Mesodermal cell (in vitro differentiated cells): Measurements from ENCODE around the gene PCID2.

ENCODE experiments used
- H3K27ac ChIP-seq: 2 replicates; pipeline ENCODE4 v1.7.0; 2013; ENCODE audit warnings: mild to moderate bottlenecking, low read depth, low read length, moderate library complexity; ENCODE audit not compliant: severe bottlenecking
- H3K36me3 ChIP-seq: 2 replicates; pipeline ENCODE4 v1.7.1; 2013; ENCODE audit warnings: mild to moderate bottlenecking, low read length, moderate library complexity; ENCODE audit not compliant: control insufficient read depth, insufficient read depth
- H3K4me1 ChIP-seq: one replicate; pipeline ENCODE4 v1.7.1; 2013; ENCODE audit warnings: mild to moderate bottlenecking, low read length; ENCODE audit not compliant: insufficient read depth, control insufficient read depth, poor library complexity, severe bottlenecking
- H3K4me3 ChIP-seq: 2 replicates; pipeline ENCODE4 v1.7.0; 2013; ENCODE audit warnings: low read length, control low read depth, mild to moderate bottlenecking; ENCODE audit not compliant: insufficient read depth, poor library complexity, severe bottlenecking; ENCODE audit errors: extremely low read depth
- H3K9me3 ChIP-seq: 2 replicates; pipeline ENCODE4 v1.7.1; 2013; ENCODE audit warnings: mild to moderate bottlenecking, low read length, moderate library complexity; ENCODE audit not compliant: control insufficient read depth
- whole genome bisulfite sequencing, 2 experiments: methylation state at CpG; one replicate each; pipeline ENCODE4 v1.1.5; 2013; ENCODE audit warnings: missing lambda C conversion rate in 2 of 2; ENCODE audit not compliant: insufficient coverage in 2 of 2; 5-methylcytosine and 5-hydroxymethylcytosine counted together

The PCID2 gene

GRCh38 chr13:113204378-113204734 lies 4.1 kb downstream of the PCID2 start:
- H3K4me1 ChIP-seq, result peaks cover 12% of the 10 kb centered on the region
- H3K27ac ChIP-seq, result peak overlapping the region; percentile 20
- H3K36me3 ChIP-seq, result peaks cover 39% of the 10 kb centered on the region
- H3K4me3 ChIP-seq, result no peak overlapping the region
- 95 to 100% methylated on average over 4 to 5 of the region's 5 CpGs for WGBS, 2 experiments
- H3K9me3 ChIP-seq, result no peaks in the 10 kb centered on the region

GRCh38 chr13:113203507-113204377 lies 4.7 kb downstream of the PCID2 start:
- 92 to 97% methylated on average over 11 to 12 of the region's 12 CpGs for WGBS, 2 experiments

GRCh38 chr13:113202912-113203311 lies 5.6 kb downstream of the PCID2 start:
- H3K27ac ChIP-seq, result no peak overlapping the region
- no peaks in the 10 kb centered on the region for H3K9me3 ChIP-seq
- no peak overlapping the region for H3K4me3 ChIP-seq
- peaks cover 12% of the 10 kb centered on the region for H3K4me1 ChIP-seq
- 100% methylated on average over 3 to 4 of the region's 4 CpGs for WGBS, 2 experiments
- H3K36me3 ChIP-seq, result peaks cover 46% of the 10 kb centered on the region

More at GRCh38 chr13:113203507-113204377, 4.7 kb downstream of the PCID2 start:
- Histone ChIP-seq H3K4me3 (no peak overlapping the region), H3K4me1 (peaks cover 12% of the 10 kb centered on the region), H3K9me3 (no peaks in the 10 kb centered on the region), H3K27ac (peak overlapping the region; percentile 20), H3K36me3 (peaks cover 44% of the 10 kb centered on the region)

- WGBS, 2 experiments, result 91% methylated on average over 1 of the region's 2 CpGs; no CpG with 5 or more reads in 1 of the 2 experiments
- no peaks in the 10 kb centered on the region for H3K9me3 ChIP-seq
- no peak overlapping the region for H3K27ac ChIP-seq
- peaks cover 8% of the 10 kb centered on the region for H3K4me1 ChIP-seq
- no peak overlapping the region for H3K4me3 ChIP-seq
- peaks cover 56% of the 10 kb centered on the region for H3K36me3 ChIP-seq
Observed at GRCh38 chr13:113201815-113202214, 6.7 kb downstream of the PCID2 start.

DNA sequence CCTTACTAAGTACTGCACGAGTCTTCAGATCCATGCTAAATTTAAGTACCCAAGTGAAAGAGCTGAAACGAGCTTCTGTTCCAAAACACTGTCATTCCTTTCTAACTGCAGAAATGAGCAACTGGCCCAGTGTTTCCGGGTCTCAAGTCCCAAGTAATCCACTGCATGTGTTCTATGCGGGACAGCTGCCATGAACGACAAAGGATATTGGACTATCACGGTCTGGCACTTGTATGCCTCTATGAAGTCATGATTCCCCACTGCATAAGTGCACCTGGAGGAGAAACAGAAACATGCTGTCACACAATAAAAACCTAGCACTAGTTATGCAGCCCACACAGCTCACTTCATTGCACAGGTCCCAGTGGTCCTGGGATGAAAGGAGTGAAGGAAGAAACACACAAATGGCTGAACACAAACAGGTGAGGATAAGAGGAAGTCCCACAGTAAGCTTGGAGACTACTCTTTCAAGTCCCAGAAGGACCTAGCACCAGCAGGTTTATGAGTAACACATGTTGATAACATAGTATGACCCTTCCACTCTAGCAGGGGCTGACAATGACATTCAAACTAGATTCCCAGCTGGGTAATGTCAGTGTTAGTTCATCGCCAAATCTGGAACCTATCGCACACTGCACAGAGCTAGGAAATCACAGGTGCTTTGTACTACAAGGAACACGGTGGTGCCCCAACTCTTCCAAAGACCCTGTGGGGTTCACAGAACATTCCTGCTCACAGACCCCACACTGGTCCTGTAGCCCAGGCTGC lies 11.3 kb downstream of the PCID2 start:
- Histone ChIP-seq H3K9me3 (no peaks in the 10 kb centered on the region), H3K4me3 (no peak overlapping the region), H3K4me1 (no peaks in the 10 kb centered on the region), H3K36me3 (peaks cover 78% of the 10 kb centered on the region), H3K27ac (no peak overlapping the region)
- 96% methylated on average over 9 of the region's 9 CpGs for WGBS, 2 experiments

- Histone ChIP-seq H3K4me3 (no peak overlapping the region), H3K27ac (no peak overlapping the region), H3K9me3 (no peaks in the 10 kb centered on the region), H3K4me1 (no peaks in the 10 kb centered on the region), H3K36me3 (peaks cover 89% of the 10 kb centered on the region)
- 100% methylated on average over 1 to 5 of the region's 6 CpGs for WGBS, 2 experiments
Observed at GRCh38 chr13:113195360-113195759, 13.1 kb downstream of the PCID2 start.

- 91 to 100% methylated on average over 1 of the region's 2 CpGs for WGBS, 2 experiments
- Histone ChIP-seq H3K36me3 (peaks cover 96% of the 10 kb centered on the region), H3K9me3 (peaks cover 6% of the 10 kb centered on the region)
Observed at GRCh38 chr13:113192902-113193301, 15.6 kb downstream of the PCID2 start.

DNA sequence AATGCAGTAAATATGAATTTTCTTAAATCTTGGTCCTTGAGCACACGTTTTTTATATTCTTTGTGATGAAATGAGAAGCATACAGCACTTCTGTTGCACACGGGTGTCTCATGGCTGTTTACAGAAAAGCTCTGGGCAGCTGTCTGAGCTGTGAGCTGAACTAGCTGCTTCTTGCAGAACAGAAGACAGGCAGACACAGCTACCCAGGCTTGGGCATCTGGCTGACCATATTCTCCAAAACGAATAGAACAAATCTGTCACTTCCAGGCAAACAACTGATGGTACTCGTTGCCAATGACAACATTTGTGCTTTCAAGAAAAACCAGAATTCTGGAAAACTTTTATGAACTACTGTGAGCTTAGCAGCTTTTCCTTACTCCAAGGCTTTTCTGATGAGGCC lies 16.2 kb downstream of the PCID2 start:
- Histone ChIP-seq H3K9me3 (peaks cover 6% of the 10 kb centered on the region), H3K27ac (no peak overlapping the region), H3K36me3 (peaks cover 92% of the 10 kb centered on the region), H3K4me3 (no peak overlapping the region), H3K4me1 (peaks cover 6% of the 10 kb centered on the region)
- WGBS, 2 experiments, result 95 to 100% methylated on average over 2 to 4 of the region's 4 CpGs

More at GRCh38 chr13:113192902-113193301, 15.6 kb downstream of the PCID2 start:
- Histone ChIP-seq H3K4me1 (peaks cover 3% of the 10 kb centered on the region), H3K4me3 (no peak overlapping the region), H3K27ac (no peak overlapping the region)

- H3K4me1 ChIP-seq, result peaks cover 24% of the 10 kb centered on the region
- H3K9me3 ChIP-seq, result peaks cover 6% of the 10 kb centered on the region
- no peak overlapping the region for H3K4me3 ChIP-seq
- WGBS, 2 experiments, result 97 to 100% methylated on average over 1 to 3 of the region's 4 CpGs
- no peak overlapping the region for H3K27ac ChIP-seq
- H3K36me3 ChIP-seq, result peaks cover 83% of the 10 kb centered on the region
Observed at GRCh38 chr13:113190181-113190580, 18.3 kb downstream of the PCID2 start.

DNA sequence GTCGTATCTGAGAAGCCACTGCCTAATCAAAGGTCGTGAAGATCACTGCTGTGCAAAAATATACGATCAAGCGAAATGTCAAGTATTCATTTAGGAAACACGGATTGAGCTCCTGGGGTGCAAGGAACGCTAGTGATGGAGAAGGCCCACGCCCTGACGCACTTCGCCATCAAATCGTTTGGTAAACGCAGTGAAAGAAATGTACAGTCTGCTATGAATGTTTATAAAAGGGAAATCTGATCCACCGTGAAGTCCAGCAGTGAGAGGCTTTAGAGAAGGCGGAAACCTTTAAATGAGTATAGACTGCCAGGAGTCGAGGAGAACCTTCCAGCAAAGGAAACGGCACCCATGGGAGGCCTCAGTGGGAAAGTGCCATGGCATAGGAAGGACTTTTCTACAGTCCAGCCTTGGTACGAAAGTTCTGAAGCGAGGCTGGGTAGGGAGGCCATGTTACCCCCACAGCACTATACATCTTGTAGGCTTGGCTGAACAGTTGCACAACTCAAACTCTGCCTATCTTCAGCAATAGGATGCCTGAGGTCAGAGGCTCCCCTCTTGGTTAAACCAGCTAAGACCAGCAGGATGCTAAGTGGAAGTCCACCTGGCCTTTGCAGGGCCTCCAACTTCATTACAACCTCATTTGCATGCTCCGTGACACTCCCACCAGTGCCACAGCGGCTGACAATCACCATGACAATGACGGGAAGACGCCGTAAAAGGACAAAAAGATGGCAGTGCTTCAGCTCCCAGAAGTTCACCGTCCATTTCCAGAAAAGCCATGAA lies 20.4 kb downstream of the PCID2 start:
- peaks cover 6% of the 10 kb centered on the region for H3K9me3 ChIP-seq
- H3K36me3 ChIP-seq, result peaks cover 79% of the 10 kb centered on the region
- peaks cover 32% of the 10 kb centered on the region for H3K4me1 ChIP-seq
- H3K4me3 ChIP-seq, result no peak overlapping the region
- WGBS, 2 experiments, result 93 to 96% methylated on average over 22 to 23 of the region's 23 CpGs
- H3K27ac ChIP-seq, result peak overlapping the region; percentile 85
